ENCODE results near the gene PDE9A.

GRCh38 chr21:42649122-42650032 is 4.0 kb upstream of the PDE9A start:
- TF ChIP-seq CTCF (IDR thresholded peaks at IDR 0.05) = no peak
- no peak for TF ChIP-seq ATF6 (CRISPR knock-in tag; IDR thresholded peaks at IDR 0.05)
- no peak for TF ChIP-seq RELA (CRISPR knock-in tag; IDR thresholded peaks at IDR 0.05; ENCODE audit: borderline replicate concordance)
- TF ChIP-seq ZNF281 (CRISPR knock-in tag; IDR thresholded peaks at IDR 0.05) = no peak
- TF ChIP-seq ZNF512 (CRISPR knock-in tag; IDR thresholded peaks at IDR 0.05; ENCODE audit: borderline replicate concordance) = no peak
- no peak for TF ChIP-seq HMGXB4 (CRISPR knock-in tag; IDR thresholded peaks at IDR 0.05)
- no peak for TF ChIP-seq MAX (CRISPR knock-in tag; IDR thresholded peaks at IDR 0.05)
- no peak for TF ChIP-seq NR2C2 (CRISPR knock-in tag; IDR thresholded peaks at IDR 0.05)
- no peak for TF ChIP-seq ZNF232 (CRISPR knock-in tag; IDR thresholded peaks at IDR 0.05)
- no peak for TF ChIP-seq JUN (CRISPR knock-in tag; IDR thresholded peaks at IDR 0.05)
- TF ChIP-seq E2F1 (CRISPR knock-in tag; IDR thresholded peaks at IDR 0.05) = no peak

Measured in WTC11 (cell line).